Effector CD4-positive, alpha-beta T cell (primary cell): ENCODE measurements around the gene CEBPG.

Experiments used
- DNase-seq: peaks from one replicate; pipeline ENCODE4 v3.0.0-alpha.2; 2020
- total RNA-seq: gene quantifications from one replicate; lab custom pipeline; 2026; lab: John Stamatoyannopoulos, UW

The CEBPG gene
- total RNA-seq = 45.6 reads per million, percentile 66 among the genes with 10 or more reads in this experiment

DNA sequence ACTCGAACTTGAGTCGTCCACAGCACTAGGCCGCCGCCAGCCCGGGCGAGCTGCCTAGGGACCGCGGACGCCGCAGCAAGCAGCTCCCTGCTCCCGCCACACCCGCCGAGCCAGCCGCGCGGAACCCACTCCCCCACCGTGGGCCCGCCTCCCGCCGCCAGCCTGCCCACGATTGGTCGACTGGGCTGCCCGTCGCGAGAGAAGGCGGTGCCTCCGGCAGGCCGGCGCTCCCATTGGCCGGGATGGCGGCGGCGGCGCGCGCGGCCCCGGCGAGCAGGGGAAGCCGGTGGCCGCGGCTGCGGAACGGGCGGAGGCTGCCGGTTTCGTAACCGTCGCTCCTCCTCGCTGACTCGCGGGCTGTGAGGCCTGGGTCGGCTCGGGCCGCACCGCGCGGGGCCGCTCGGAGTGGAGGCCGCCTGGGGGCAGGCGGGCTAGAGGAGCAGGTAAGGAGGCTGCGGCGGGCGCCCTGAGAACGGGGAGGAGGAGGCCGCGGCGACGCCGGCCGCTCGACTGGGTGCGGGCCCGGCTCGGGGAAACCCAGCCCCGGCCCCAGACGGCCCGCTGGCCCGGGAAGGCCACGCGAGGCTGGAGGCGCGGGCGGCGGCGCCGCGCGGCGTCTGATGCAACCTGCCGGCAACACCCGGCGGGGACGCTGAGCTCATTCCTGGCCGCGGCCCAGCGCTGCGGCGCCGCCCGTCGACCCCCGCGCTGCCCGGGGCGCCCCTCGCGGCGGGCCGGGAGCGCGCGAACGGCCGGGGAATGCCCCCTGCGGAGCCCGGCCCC lies at the start of gene CEBPG:
TSS of gene CEBPG (plus strand) at position 257 of the 783 bp plus-strand sequence. CDS start 5,531 bp downstream, outside the sequence.
- DNase-seq = peak; percentile 93

DNA sequence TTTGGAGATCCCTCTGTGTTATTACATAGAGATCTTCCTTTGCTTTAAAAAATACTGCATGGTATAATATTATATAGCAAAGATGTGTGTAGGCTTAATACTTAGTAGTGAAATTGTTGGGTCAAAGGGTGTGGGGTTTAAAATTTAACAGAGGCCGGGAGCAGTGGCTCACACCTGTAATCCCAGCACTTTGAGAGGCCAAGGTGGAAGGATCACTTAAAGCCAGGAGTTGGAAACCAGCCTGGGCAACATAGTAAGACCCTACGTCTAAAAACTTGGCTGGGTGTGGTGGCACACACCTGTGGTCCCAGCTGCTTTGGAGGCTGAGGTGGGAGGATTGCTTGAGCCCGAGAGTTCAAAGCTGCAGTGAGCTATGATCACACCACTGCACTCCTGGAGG lies 48.9 kb upstream of the CEBPG start:
- DNase-seq = no peak

DNA sequence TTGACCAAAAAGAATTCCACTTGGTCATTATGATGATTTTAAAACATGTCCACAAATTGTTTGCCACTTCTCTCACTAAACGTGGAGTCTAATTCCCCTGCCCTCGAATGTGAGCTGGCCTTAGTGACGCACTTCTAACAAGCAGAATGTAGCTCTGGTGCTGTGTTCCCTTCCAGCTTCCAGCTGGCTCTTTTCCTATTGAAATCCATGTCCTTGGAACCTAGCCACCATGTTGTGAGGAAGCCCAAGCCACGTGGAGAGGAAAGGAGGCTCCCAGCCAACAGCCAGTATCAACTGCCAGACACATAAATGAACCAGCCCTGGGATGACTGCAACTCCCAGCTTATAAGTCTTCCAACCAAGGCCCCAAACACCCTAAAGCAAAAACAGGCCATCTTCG lies 47.6 kb upstream of the CEBPG start:
- no peak for DNase-seq

DNA sequence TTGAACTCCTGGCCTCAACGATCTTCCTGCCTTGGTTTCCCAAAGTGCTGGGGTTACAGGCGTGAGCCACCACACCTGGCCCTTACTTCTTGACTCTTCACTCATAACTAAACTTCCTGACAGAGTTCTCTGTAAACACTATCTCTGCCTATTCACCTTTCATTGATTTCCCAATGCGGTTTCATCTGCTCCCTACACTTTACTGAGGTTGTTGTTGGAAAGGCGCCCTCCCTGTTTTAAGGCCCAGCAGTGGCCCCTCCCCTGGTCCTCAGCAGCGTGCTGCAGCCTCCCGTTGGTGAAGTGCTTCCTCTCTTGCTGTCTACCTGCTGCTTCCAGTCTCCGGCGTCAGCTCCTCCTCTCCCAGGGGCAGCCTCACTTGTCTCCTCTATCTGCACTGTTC lies 44.4 kb upstream of the CEBPG start:
- DNase-seq = no peak

GRCh38 chr19:33329736-33330135 lies 43.8 kb upstream of the CEBPG start:
- no peak for DNase-seq

DNA sequence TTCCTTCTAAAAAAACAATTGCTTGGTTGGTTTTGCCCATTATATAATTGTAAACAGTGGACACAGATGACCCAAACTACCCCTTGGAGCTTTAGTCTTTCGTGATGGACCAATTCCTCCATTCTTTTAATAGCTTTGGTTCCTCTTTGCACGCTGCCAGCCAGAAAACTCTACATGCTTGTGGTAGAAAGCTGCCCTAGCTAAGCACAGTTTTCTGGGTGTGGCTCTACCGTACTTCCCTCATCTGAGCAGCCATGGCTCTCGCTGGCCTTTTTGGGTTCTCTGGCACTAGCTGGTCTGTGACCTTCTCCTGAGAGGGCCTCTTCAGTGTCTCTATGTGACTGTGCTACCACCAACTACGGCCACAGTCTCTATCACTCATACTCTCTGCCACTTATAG lies 41.3 kb upstream of the CEBPG start:
- DNase-seq = no peak

- no peak for DNase-seq
These were observed 40.4 kb upstream of the CEBPG start for GRCh38 chr19:33333151-33333550.

- no peak for DNase-seq
These were observed 39.9 kb upstream of the CEBPG start for GRCh38 chr19:33333642-33334041.

DNA sequence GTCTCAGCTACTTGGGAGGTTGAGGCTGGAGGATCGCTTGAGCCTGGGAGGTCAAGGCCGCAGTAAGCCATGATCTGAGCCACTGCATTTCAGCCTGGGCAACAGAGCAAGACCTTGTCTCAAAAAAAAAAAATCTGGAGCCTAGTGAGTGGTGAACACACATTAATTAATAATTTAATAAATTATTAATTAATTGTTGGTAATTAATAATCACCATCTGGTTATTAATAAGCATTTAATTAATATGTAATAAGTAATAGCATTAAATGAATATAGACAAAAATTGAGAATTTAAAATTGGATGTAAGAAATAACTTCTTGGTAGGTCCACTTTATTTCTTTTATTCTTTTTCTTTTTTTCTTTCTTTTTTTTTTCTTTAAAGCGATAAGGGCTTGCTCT lies 39.2 kb upstream of the CEBPG start:
- no peak for DNase-seq

- DNase-seq = no peak
These were observed 38.1 kb upstream of the CEBPG start for GRCh38 chr19:33335446-33335845.

GRCh38 chr19:33339016-33339984 lies 34.2 kb upstream of the CEBPG start:
- no peak for DNase-seq

DNA sequence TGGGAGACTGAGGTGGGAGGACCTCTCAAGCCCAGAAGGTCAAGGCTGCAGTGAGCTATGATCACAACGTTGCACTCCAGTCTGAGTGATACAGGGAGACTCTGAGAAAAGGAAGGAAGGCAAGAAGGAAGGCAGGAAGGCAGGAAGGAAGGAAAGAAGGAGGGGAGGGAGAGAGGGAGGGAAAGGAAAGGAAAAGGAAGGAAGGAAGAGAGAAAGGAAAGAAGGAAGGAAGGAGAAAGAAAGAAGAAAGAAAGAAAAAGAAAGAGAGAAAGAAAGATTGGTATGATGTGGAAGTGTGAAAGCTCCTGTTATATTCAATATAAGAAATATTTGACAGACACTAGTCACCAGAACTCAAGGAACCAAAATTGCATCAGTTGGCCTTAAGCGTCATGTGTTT lies 32.5 kb upstream of the CEBPG start:
- DNase-seq = no peak

DNA sequence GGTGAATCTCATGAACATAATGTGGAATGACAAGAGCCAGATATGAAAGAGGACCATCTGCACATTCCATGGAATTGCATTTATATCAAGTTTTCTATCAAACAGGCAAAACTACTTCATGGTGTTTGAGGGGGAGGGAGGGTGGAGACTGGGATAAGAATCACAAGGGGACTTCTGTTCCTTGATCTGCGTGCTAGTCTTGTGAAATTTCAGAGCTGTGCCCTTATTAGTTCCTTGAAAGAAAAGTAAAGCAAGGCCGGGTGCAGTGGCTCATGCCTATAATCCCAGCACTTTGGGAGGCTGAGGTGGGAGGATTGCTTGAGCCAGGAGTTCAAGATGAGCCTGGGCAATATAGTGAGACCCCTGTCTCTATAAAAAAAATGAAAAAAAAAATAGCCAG lies 30.2 kb upstream of the CEBPG start:
- DNase-seq = no peak

DNA sequence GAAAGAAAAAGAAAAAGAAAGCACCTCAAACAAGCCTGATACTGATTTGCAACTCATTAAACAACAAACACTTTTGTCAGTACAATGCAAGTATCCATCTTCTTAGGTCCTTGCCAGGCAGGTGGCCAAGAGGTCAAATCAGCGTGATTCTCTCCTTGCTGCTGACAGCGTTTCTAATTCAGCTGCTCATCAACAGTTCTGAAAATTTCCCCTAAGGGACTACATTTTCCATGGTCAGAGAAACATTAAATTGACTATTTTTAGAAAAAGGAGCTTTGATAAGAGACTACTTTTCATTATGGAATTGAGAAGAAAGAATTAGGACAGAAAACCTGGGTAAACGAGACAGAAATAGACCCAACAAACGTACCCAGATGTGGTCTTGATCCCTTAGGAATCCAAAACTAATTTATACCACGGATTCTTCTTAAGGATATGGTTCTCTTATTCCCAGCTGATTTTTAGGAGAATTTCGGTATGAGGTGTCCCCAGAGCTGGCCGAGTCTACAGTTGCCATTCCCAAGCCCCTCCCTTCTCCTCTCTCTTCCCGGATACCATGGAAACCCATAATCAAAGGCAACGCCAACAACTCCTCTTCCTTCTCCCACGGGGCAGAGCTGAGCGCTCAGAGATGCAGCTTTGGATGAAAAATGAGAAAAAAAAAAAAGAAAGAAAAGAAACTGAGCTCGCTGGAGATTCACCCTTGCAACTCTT lies 29.5 kb upstream of the CEBPG start:
- no peak for DNase-seq

DNA sequence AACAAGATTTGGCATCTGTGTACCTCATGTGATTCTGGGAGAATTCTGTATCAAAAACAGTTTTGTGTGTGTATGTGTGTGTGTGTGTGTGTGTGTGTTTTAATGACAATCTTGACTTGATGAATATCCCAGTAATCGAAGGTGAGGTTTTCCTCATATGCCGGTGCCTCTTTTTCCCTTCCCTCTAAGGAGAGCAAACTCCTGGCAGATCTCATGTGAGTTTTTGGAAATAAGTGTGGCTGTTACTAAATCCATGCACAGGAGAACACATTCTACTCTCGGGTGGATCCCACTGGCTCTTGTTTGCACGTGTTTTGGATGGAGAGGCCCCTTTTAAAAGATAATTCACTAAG lies 29.0 kb upstream of the CEBPG start:
- no peak for DNase-seq

GRCh38 chr19:33345163-33345562 lies 28.3 kb upstream of the CEBPG start:
- no peak for DNase-seq

DNA sequence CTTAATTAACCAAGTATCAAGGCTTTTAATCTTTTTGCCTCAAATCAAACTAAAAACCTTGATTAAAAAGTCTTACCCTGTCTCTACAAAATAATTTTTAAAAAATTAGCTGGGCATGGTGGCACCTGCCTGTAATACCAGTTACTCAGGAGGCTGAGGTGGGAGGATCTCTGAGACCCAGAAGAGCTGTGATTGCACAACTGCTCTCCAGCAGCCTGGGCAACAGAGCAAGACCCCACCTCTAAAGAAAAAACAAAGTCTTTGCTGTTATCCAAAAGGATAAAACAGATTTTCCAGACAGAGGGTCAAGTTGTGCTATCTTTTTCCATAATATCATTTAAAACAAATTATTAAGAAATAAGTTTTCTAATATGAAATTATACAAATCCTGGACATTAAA lies 26.8 kb upstream of the CEBPG start:
- DNase-seq = no peak

- no peak for DNase-seq
These were observed 26.2 kb upstream of the CEBPG start for GRCh38 chr19:33347300-33347699.

- DNase-seq = no peak
These were observed 25.1 kb upstream of the CEBPG start for GRCh38 chr19:33348301-33349010.

DNA sequence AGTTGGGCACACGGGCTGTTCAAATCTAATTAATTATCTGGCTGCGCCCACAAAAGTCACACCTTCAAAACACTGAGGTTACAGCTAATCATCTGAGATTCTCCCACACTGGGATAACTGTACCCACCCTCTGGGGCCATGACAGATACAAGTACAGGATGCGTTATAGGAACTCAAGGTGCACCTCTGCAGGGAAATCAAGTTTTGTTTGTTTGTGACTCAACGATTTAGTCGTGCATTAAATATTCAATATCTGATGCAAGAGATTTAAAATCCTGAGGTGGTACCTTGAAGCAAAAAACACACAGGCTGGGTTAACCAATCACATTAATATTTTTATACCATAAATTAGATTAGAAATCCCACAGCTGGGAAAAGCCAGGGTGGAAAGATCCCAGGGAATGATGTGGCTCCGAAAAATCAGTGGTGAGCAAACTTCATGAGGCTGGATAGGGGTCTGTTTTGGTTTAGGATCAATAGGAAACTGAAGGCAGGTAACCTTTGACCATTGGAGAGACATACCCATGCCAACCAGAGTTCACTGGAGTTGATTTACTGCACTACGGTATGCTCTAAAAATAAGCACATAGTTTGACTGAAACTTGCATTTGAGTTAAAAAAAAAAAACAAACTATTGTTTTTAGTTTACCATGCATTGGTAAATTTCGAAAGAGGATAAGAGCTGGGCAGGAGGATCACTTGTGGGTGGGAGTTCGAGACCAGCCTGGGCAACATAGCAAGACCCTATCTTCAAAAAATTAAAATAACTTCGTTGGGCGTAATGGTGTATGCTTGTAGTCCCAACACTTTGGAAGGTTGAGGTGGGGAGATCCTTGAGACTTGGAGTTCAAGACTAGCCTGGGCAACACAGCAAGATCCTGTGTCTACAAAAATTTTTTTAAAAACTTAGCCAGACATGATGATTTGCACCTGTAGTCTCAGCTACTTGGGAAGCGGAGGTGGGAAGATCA lies 23.9 kb upstream of the CEBPG start:
- DNase-seq = no peak
